ENCODE results near the gene CYP2J2.
"Not testable (repeated sequence)": the region's sequence is repeated elsewhere in the genome, so short reads cannot be mapped to it uniquely, and the experiment has no call there.

The CYP2J2 gene

GRCh38 chr1:59871746-59872145, 54.8 kb downstream of the CYP2J2 start:
- Mint-ChIP-seq H3K36me3 (peaks cover 7% of the 10 kb centered on the region), H3K4me1 (no peaks in the 10 kb centered on the region), H3K4me3 (no peak overlapping the region), H3K27ac (no peak overlapping the region), H3K27me3 (no peaks in the 10 kb centered on the region), H3K9me3 (no peaks in the 10 kb centered on the region)
- no peak for DNase-seq
- CTCF ChIA-PET = no interaction called here

- peaks cover 2% of the 10 kb centered on the region for H3K36me3 Mint-ChIP-seq
- CTCF ChIA-PET = interaction anchor here (0.6 to 0.9 kb wide), 2 partner anchors 19 to 66 kb away, joined by 3 read pairs; no protein-coding TSS in a partner anchor
- no peak for DNase-seq
- no peak overlapping the region for H3K4me3 Mint-ChIP-seq
- H3K4me1 Mint-ChIP-seq = no peaks in the 10 kb centered on the region
- no peak overlapping the region for H3K27ac Mint-ChIP-seq
- H3K9me3 Mint-ChIP-seq = no peaks in the 10 kb centered on the region
- H3K27me3 Mint-ChIP-seq = no peaks in the 10 kb centered on the region
Measured at GRCh38 chr1:59866462-59866861, 60.1 kb downstream of the CYP2J2 start.

GRCh38 chr1:59857679-59858354, 68.8 kb downstream of the CYP2J2 start:
- H3K36me3 Mint-ChIP-seq = peaks cover 3% of the 10 kb centered on the region
- no peak for DNase-seq
- H3K4me3 Mint-ChIP-seq = no peak overlapping the region
- no peaks in the 10 kb centered on the region for H3K4me1 Mint-ChIP-seq
- peaks cover 4% of the 10 kb centered on the region for H3K9me3 Mint-ChIP-seq
- CTCF ChIA-PET = interaction anchor here (1.2 kb wide), 1 partner anchor 159 kb away, joined by 3 read pairs; no protein-coding TSS in a partner anchor
- no peak overlapping the region for H3K27ac Mint-ChIP-seq
- H3K27me3 Mint-ChIP-seq = no peaks in the 10 kb centered on the region

- Mint-ChIP-seq H3K4me1 (no peaks in the 10 kb centered on the region), H3K27me3 (no peaks in the 10 kb centered on the region), H3K9me3 (peaks cover 4% of the 10 kb centered on the region), H3K4me3 (no peak overlapping the region), H3K36me3 (peaks cover 3% of the 10 kb centered on the region), H3K27ac (no peak overlapping the region)
- DNase-seq = no peak
- CTCF ChIA-PET = no interaction called here
Measured at GRCh38 chr1:59856725-59857338, 69.7 kb downstream of the CYP2J2 start.

- H3K36me3 Mint-ChIP-seq, H3K4me3 Mint-ChIP-seq, H3K27ac Mint-ChIP-seq, H3K9me3 Mint-ChIP-seq, H3K4me1 Mint-ChIP-seq, DNase-seq, H3K27me3 Mint-ChIP-seq, CTCF ChIA-PET: not testable (repeated sequence)
Measured at GRCh38 chr1:59855297-59855696, 71.3 kb downstream of the CYP2J2 start.

GRCh38 chr1:59852117-59852516, 74.5 kb downstream of the CYP2J2 start:
- Mint-ChIP-seq H3K27me3 (no peaks in the 10 kb centered on the region), H3K27ac (no peak overlapping the region), H3K4me3 (no peak overlapping the region), H3K9me3 (peaks cover 4% of the 10 kb centered on the region), H3K36me3 (peaks cover 6% of the 10 kb centered on the region), H3K4me1 (no peaks in the 10 kb centered on the region)
- DNase-seq = no peak
- CTCF ChIA-PET = no interaction called here

- H3K27me3 Mint-ChIP-seq = no peaks in the 10 kb centered on the region
- no peak overlapping the region for H3K4me3 Mint-ChIP-seq
- no peak for DNase-seq
- no peaks in the 10 kb centered on the region for H3K9me3 Mint-ChIP-seq
- H3K36me3 Mint-ChIP-seq = peaks cover 10% of the 10 kb centered on the region
- H3K4me1 Mint-ChIP-seq = no peaks in the 10 kb centered on the region
- CTCF ChIA-PET = interaction anchor here (1.1 kb wide), 1 partner anchor 19 kb away, joined by 3 read pairs; no protein-coding TSS in a partner anchor
- no peak overlapping the region for H3K27ac Mint-ChIP-seq
Measured at GRCh38 chr1:59846895-59847282, 79.7 kb downstream of the CYP2J2 start.

- no peak for DNase-seq
- CTCF ChIA-PET = interaction anchor here (1.1 kb wide), 1 partner anchor 20 kb away, joined by 3 read pairs; no protein-coding TSS in a partner anchor
- no peaks in the 10 kb centered on the region for H3K4me1 Mint-ChIP-seq
- no peaks in the 10 kb centered on the region for H3K9me3 Mint-ChIP-seq
- H3K36me3 Mint-ChIP-seq = peaks cover 10% of the 10 kb centered on the region
- no peak overlapping the region for H3K4me3 Mint-ChIP-seq
- H3K27me3 Mint-ChIP-seq = no peaks in the 10 kb centered on the region
- H3K27ac Mint-ChIP-seq = no peak overlapping the region
Measured at GRCh38 chr1:59846209-59846894, 80.2 kb downstream of the CYP2J2 start.

- Mint-ChIP-seq H3K9me3 (no peaks in the 10 kb centered on the region), H3K4me3 (no peak overlapping the region), H3K36me3 (peaks cover 10% of the 10 kb centered on the region), H3K4me1 (no peaks in the 10 kb centered on the region), H3K27ac (no peak overlapping the region), H3K27me3 (no peaks in the 10 kb centered on the region)
- CTCF ChIA-PET = no interaction called here
- DNase-seq = no peak
Measured at GRCh38 chr1:59845091-59845490, 81.5 kb downstream of the CYP2J2 start.

Measured in activated naive CD4-positive, alpha-beta T cell treated with anti-CD3 and anti-CD28 coated beads, Interleukin-2, amount 10 ng/mL, durations not matched to agents 7 days and 5 days (primary cell).